IPS-18c (cell line): ENCODE data around the gene MFAP2.

Experiments
- H3K4me3 ChIP-seq: 2 replicates; pipeline ENCODE4 v1.7.0; 2013; ENCODE audit warnings: low read depth, mild to moderate bottlenecking, low read length, moderate library complexity; ENCODE audit not compliant: insufficient read depth
- H3K9me3 ChIP-seq: one replicate; pipeline ENCODE4 v1.6.1; 2013; ENCODE audit warnings: mild to moderate bottlenecking, low read length, moderate library complexity; ENCODE audit not compliant: control insufficient read depth, insufficient read depth

Gene MFAP2

DNA sequence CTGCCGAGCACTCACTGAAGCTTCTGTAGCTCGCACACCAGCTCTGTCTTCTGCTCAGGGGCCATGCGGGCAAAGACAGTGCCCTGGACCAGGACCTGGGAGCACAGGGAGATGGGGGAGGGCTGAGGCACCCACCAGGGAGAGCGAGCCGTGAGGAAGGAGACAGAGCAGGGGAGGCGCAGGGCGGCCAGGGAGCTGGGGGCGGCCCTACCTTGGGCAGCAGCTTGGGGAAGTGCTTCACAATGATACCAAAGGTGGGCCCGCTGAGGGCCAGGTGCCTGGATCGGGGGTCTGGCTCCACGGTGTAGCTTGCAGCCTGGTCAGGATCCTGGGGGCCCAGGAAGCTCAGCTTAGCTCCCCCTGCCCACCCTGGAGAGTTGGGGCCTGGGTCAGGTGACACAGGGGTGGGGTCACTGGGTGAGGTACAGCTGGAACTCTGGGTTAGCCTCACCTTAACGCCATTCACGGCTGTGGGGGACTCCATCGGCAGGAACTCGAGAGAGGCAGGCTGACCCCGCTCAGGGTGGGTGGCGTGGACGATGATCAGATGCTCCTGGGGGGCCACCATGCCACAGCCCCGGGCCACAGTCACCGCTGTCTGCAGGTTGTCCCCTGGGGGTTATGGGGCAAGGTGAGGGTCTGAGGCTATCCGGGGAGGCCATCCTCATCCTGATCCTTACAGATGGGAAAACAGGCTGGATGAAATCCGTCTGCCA is 9.4 kb upstream of the MFAP2 start:
- H3K4me3 ChIP-seq: no peak overlapping the region

DNA sequence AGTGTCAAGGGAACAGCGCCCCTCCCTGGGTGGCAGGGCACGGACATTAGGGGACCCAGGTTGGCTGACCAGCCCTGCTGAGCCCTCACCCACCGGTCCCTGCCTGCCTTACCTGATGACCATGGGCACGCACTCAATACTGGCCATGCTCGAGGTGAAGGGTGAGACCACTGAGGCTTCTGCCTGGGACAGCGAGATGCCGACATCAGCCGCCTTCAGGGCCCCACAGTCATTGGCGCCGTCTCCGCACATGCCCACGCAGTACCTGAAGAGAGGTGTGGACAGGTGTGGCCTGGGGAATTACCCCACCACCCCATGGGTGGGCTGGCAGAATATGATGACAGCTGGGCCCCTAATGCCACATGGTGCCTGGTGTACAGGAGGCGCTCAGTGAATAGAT is 7.8 kb upstream of the MFAP2 start:
- no peak overlapping the region for H3K4me3 ChIP-seq
- H3K9me3 ChIP-seq: no peaks in the 10 kb centered on the region

More for the DNA sequence above, 9.4 kb upstream of the MFAP2 start:
- H3K9me3 ChIP-seq: no peaks in the 10 kb centered on the region

- Histone ChIP-seq H3K9me3 (no peaks in the 10 kb centered on the region), H3K4me3 (no peak overlapping the region)
These were observed 6.5 kb upstream of the MFAP2 start for GRCh38 chr1:16986962-16987361.

DNA sequence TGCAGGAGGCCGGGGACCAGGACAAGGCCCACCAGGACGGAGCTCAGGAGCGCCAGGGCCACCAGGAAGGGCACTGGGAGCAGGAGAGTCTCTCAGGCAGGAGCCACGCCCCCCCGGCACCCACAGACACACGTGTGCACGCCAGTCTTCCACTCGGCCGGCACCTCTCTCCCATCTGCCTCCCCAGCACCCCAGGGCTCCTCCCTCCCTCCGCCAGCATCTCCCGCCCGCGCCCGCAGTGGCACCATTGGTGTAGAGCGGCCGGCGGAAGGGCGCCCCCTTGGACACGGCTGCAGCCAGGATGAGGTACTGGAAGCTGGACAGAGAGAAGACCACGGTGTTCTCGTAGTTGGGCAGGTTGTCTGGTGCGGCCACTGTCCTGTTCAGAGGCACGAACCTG is 6.1 kb upstream of the MFAP2 start:
- no peaks in the 10 kb centered on the region for H3K9me3 ChIP-seq
- no peak overlapping the region for H3K4me3 ChIP-seq

- Histone ChIP-seq H3K4me3 (no peak overlapping the region), H3K9me3 (no peaks in the 10 kb centered on the region)
These were observed 5.7 kb upstream of the MFAP2 start for GRCh38 chr1:16986113-16986512.

GRCh38 chr1:16984717-16985116 is 4.3 kb upstream of the MFAP2 start:
- Histone ChIP-seq H3K4me3 (no peak overlapping the region), H3K9me3 (no peaks in the 10 kb centered on the region)

- no peak overlapping the region for H3K4me3 ChIP-seq
- H3K9me3 ChIP-seq: no peaks in the 10 kb centered on the region
These were observed 3.2 kb upstream of the MFAP2 start for GRCh38 chr1:16983649-16984048.

DNA sequence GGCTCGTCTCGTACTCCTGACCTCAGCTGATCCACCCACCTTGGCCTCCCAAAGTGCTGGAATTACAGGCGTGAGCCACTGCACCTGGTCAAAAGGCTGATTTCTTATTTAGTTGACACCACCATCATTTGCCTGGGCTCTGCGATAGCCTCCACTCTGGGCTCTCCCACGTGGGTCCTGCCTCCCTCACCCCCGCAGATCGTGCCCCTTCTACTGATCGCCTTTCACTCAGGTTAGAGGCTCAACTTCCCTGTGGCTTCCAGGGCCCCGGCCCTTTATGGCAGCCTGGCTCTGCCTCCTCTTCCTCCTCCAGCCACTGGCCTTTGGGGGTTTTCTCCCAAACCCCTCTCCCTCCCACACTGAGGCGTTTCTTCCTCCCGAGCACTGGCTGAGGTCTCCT is 2.5 kb upstream of the MFAP2 start:
- no peak overlapping the region for H3K4me3 ChIP-seq

GRCh38 chr1:16981269-16981849 is 939 bp upstream of the MFAP2 start:
- H3K9me3 ChIP-seq: peaks cover 2% of the 10 kb centered on the region
- H3K4me3 ChIP-seq: no peak overlapping the region

More for the DNA sequence above, 2.5 kb upstream of the MFAP2 start:
- H3K9me3 ChIP-seq: no peaks in the 10 kb centered on the region

GRCh38 chr1:16979475-16980327 is 719 bp downstream of the MFAP2 start:
- peaks cover 2% of the 10 kb centered on the region for H3K9me3 ChIP-seq
- peak overlapping the region; percentile 79 for H3K4me3 ChIP-seq

- peak overlapping the region; percentile 79 for H3K4me3 ChIP-seq
- H3K9me3 ChIP-seq: peaks cover 2% of the 10 kb centered on the region
These were observed 1.6 kb downstream of the MFAP2 start for GRCh38 chr1:16978567-16979474.

DNA sequence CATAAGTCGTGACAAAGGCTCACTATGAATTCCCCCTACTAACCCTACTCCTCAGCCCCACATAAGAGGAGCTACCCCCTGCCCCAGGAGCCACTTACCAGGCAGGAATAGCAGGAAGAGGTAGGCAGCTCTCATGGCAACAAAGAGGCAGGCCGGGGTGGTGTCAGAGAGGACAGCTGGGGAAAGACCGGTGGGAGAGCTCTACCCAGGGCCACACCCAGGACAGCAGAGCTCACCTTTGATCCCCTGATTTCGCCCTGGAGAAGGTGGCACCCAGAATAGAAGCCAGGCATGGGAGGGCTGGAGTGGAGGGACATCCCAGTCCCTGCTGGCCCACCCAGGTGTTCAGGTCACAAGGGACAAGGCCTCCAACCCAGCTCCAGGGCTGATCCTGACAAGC is 2.3 kb downstream of the MFAP2 start:
- peak overlapping the region; percentile 11; the same call in 1 of the 2 replicates for H3K4me3 ChIP-seq
- H3K9me3 ChIP-seq: peaks cover 2% of the 10 kb centered on the region

DNA sequence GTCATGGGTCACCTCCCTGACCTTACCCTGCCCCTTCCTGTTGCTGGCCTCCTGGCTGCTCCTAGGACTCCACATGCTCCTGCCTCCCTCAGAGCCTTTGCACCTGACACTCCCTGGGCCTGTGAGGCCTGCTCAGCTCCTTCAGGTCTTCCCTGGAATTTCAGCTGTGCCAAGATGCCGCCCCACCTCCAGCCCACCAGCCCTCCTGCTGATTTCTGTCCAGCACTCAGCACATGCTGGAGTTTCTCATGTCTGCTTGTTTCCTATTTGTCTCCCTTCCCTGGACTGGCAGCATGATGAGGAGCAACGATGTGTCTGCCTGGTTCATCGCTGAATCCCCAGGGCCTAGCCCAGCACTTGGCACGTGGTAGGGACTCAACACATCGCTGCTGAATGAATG is 3.0 kb downstream of the MFAP2 start:
- H3K9me3 ChIP-seq: peaks cover 2% of the 10 kb centered on the region
- H3K4me3 ChIP-seq: no peak overlapping the region

DNA sequence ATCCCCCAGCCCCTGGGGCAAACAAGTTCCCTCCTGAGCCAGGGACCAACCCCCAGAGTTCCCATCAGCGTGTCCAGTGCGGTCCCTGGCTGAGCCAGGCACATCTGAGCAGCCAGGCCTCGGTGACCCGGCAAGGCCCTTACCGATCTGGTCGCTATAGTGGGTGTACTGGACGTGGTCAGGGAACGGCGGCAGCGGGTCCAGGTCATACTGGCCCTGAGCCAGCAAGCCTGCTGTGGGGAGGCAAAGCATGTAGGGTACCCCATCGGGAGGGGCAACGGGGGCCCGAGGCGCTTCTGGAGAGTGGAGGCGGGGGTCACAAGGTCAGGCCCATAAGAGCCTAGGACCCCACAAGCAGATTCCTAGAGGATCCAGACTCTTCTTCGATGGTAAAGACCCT is 3.5 kb downstream of the MFAP2 start:
- Histone ChIP-seq H3K9me3 (peaks cover 2% of the 10 kb centered on the region), H3K4me3 (no peak overlapping the region)

GRCh38 chr1:16975838-16976237 is 4.6 kb downstream of the MFAP2 start:
- Histone ChIP-seq H3K4me3 (no peak overlapping the region), H3K9me3 (peaks cover 2% of the 10 kb centered on the region)

DNA sequence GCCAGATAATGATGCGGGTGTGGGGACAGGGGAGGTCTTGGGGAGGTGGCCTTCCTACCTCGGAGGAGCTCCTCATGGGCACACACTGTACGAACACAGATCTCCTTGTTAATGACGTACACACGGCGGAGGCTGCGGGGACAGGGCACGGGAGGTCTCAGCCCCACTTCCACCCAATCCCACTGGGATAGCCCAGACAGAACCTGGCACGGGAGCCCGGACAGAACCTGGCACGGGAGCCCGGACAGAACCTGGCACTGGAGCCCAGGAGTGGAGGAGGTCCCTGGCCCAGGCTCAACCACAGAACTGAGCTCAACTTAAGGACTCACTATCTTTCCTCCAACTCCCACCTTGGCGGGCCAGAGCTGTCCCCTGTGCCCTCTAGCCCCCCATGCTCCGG is 5.2 kb downstream of the MFAP2 start:
- H3K9me3 ChIP-seq: peaks cover 2% of the 10 kb centered on the region
- no peak overlapping the region for H3K4me3 ChIP-seq

DNA sequence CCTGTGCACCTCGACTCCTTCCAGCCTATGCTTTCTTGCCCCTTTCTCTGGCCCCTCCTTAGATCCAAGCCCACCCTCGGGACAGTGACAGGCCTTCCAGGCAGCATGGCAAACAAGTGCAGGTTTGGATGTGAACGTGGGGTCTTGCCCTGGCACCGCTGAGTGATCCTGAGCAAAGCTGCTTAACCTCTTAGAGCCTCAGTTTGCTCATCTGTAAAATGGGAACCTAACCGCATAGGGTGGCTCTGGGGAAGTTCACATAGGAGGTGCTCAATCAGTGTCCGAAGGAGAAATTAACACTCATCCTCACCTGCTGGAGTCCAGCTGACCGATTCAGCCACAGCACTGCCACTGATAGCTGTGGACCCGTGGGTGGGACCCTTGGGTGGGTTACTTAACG is 7.2 kb downstream of the MFAP2 start:
- peaks cover 2% of the 10 kb centered on the region for H3K9me3 ChIP-seq
- no peak overlapping the region for H3K4me3 ChIP-seq
